Stimulated activated CD8-positive, alpha-beta memory T cell treated with anti-CD3 and anti-CD28 coated beads, Interleukin-7, amount 100 ng/mL, for 24 hours (primary cell): Measurements from ENCODE around the gene KDM8.
"Not testable (repeated sequence)": the region's sequence is repeated elsewhere in the genome, so short reads cannot be mapped to it uniquely, and the experiment has no call there.

Experiments used
- DNase-seq: peaks from one replicate; pipeline ENCODE4 v3.0.0-alpha.2; 2020; ENCODE audit warnings: low read depth

Gene KDM8

DNA sequence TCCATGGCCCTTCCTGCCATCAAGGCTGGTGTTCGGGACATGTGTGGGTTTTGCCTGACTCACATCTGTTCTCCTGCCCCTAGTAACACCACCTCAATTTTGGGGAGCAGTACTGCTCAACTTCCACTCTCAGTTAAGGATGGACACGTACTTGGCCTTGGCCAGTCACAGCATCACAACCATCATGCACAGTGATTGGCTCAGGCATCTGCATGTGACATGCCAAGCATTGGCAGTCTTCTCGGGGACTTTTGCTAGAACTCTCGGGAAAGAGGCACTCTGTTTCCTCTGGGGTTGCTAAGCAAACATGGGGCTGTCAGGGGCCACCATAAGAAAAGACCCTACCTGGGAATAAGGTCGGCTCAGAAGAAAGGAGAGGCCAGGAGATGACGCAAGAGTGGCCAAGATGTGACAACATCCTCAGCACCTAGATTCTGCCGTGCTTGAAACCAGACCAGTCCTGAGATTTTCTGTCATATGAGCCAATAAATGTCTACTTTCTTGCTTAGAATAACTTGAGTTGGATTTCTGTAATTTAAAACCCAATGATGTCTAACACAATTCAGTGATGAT, 11.9 kb upstream of the KDM8 start:
- no peak for DNase-seq

DNA sequence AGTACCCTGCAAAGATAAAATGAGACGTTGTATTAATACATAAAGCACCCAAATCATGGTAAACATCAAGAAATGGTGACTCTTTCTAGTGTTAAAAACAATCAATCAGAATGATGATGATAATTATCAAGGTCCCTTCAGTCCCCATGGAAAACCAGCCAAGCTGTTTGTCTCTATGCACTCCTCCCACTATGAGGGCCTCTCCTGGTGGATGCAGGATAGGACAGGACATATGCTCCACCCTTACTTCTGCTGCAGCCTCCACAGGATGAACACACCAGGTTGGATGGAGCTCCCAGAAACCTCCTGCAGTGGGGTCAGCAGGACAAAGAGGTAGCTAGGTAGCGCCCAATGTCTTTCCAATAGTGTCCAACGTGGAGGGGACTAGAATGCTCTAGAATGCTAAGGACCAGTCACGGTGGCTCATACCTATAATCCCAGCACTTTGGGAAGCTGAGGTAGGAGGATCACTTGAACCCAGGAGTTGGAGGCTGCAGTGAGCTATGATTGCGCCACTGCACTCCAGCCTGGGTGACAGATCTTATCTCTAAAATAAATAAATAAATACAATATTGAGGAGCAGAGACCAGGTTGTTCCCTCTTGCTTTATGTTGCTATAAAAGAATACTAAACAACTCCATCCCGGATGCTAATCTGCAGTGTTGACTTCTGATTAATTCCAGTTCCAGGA, 9.9 kb upstream of the KDM8 start:
- DNase-seq: no peak

DNA sequence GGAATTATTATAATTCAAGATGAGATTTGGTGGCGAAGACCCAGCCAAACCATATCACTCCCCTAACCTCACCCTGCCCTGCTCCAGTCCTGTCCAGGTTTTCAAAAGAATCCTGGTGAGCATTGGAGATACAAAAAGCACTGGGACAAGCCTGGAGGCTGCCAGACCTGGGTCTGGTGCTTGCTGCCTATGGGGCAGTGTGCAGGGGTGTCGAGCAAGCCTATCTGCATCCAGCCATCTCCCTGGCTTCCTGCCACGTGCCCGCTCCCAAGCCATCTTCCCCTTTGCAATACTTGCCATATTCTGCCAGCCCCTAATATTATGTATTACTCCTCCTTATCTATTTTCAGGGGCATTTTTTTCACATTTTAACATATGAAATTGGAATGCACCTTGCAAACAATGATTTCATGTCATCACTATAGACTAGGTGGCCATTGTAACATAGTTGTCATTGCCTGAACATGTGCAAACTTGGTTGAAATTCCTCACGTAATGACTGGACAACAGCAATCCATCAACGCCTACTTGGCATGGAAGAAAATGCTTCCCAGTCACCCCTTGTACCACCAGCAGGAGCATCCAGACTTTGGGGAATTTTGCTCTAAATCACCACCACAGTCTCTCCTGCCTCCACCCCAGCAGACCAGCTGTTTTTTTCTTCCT, 8.1 kb upstream of the KDM8 start:
- DNase-seq: no peak

DNA sequence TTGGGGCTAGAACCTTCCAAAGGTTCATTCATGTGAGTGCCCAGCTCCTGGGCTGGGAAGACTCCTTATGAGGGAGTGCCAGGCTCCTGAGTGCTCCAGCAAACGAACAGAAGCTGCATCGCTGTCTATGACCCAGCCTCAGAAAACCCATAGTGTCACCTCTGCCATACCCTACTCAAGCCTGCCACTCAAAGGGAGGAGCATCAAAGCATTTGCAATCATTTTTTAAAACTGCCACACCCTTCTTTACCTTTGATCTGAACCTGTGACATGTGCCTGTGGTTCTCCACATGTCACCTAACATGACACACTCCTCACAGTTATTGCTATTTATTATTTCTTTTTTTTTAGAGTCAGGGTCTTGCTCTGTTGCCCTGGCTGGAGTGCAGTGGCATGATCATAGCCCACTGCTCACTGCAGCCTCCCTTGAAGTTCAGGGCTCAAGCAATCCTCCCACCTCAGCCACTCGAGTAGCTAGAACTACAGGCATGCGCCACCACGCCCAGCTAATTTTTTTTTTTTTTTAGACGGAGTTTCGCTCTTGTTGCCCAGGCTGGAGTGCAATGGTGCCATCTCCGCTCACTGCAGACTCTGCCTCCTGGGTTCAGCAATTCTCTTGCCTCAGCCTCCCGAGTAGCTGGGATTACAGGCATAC, 7.3 kb upstream of the KDM8 start:
- DNase-seq: no peak

DNA sequence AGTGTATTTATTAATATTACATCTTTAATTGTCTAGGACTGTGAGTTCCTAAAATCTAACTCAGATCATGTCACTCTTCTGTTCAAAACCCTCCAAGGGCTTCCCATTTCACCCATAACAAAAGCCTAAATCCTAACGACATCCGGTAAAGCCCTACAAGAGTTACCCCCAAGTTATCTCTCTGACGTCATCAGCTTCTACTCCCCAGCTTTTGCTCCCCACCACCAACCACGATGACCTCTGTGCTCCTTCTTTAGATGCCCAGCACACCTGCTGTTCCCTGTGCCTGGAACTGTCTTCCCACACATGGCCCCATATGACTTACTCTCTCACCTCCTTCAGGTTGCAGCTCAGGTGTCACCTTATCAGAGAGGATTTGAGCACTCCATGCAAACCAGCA, 6.3 kb upstream of the KDM8 start:
- no peak for DNase-seq

DNA sequence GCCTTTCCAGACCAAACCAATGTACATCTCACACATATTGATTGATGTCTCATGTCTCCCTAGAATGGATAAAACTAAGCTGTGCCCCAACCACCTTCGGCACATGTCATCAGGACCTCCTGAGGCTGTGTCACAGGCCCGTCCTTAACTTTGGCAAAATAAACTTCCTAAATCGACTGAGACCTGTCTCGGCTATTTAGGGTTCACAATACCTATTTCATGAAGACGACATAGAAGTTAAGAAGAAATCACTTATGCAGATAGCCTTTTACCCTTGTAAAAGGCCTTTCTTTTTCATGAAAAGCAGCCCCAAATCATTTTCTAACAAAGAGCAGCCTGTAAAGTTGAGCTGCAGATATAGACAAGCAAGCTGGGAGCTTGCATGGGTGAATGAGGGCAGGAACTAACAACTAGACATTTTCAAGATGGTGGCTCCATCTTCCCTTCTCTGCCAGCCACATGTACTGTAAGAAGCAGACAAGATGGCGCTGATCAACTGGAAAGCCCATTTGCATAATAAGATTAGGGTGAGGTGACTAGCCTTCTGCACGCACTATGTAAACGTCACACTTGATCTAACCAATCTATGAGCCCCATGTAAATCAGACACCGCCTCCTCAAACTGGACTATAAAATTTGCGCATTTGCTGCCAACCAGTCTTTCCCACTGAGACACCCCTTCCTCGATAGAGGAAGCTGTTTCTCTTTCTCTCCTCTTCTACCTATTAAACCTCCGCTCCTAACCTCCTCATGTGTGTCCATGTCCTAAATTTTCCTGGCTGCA, 4.7 kb upstream of the KDM8 start:
- DNase-seq: no peak

DNA sequence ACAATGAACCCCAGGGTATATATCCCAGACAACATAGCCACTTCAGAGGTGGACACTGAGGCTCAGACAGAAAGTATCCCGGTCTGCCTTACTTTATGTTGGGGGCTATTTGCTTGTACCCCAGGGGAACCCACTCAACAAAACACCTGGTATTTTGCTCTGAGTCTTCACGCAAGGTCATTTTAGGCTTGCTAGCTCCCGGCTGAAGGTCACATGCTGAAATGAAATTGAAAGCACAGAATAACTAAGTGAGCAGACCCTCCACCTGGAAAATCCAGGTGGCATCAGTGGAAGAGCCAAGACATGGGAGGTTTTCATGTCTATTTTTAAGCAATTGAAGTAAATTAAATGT, 4.1 kb upstream of the KDM8 start:
- DNase-seq: no peak

DNA sequence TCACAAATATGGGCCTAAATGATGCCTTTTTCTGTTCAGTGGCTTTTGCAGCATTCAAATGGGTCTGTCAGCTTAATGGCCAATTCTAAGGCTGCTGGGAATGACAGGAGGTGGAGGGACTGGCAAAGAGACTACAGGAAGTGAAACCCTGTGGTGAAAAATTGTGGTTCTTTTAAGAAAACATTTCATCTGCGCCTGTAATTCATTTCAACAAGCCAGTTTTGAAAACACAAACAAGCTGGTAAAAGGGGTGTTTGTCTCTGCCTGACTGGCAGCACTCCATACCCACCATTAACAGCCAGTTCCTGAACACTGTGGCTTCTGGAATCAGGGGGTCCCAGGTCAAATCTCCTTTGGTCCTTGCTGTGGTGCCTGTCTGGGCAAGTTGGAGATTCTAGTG, 3.6 kb upstream of the KDM8 start:
- no peak for DNase-seq

DNA sequence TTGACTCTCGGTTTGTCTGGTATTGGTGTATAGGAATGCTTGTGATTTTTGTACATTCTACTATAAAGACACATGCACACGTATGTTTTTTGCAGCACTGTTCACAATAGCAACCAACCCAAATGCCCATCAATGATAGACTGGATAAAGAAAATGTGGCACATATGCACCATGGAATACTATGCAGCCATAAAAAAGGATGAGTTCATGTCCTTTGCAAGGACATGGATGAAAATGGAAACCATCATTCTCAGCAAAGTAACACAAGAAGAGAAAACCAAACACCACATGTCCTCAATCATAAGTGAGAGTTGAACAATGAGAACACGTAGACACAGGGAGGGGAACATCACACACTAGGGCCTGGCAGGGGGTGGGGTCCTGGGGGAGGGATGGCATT, 2.4 kb upstream of the KDM8 start:
- DNase-seq: not testable (repeated sequence)

DNA sequence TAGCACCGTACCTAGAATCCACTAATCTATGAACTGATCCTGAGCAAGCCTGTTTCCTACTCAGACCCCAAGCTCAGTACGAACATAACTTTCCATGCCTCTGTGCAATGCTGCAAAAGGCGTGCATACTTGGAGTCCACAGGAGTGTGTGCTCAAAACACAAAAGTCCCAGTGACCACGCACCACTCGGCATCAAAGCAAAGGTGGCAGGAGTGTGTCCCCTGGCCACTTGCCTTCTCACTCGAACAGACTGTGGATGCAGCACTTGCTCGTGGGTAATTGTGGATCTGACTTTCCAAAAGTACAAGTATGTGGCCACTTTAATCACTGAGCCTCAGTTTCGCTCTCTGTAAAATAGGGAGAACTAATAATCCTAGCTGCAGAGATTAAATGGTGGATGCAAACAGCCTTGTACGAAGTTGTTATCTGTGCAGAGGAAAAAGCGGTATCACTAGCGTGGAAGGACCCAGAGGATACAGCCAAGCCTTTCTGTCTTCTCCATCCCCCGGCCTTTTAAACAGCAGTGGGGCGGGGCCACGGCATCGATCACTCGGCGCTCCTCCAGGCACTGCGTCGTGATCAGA, 311 bp upstream of the KDM8 start:
- peak; percentile 83 for DNase-seq

DNA sequence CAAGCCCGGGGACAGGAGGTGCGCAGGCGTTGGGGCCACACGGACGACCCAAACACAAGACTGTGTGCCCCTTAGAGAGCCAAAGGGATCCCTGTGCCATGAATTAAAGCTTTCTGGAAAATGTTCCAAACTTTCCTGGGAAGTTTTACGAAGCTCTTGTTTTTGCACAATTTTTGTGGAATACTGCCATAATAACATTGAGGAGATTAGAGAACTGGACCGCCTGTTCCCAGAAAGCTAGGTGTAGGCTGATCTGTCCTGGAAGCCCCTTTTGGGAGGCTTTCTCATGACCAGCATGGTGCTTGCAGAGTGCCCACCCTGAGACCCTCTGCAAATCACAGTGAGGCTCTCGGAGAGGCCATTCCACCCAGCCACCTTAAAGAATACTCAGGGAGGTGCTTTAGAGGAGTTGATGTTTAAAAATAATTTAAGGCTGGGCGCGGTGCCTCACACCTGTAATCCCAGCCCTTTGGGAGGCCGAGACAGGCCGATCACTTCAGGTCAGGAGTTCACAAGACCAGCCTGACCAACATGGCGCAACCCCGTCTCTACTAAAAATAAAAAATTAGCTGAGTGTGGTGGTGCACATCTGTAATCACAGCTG, 1.1 kb downstream of the KDM8 start:
- DNase-seq: no peak

DNA sequence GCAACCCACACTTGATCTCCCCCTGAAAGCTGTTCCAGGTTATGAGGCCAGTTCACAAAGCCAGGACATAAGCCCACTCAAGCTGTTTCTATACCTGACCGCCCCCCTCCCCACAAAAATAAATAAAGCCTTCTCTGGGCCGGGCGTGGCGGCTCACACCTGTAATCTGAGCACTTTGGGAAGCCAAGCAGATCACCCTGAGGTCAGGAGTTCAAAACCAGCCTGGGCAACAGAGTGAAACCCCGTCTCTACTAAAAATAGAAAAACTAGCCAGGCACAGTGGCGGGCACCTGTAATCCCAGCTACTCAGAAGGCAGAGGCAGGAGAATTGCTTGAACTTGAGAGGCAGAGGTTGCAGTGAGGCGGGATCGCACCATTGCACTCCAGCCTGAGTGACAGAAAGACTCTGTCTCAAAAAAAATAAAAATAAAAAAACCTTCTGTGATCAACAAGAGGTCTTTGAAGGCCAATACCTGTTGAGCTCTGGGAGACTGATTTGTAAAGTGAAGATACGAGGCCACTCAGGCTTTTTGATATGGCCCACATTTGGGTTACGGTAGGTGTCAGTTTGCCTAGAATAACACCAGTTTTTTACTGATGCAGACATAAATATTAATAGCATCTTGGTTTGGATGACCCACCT, 2.2 kb downstream of the KDM8 start:
- no peak for DNase-seq

DNA sequence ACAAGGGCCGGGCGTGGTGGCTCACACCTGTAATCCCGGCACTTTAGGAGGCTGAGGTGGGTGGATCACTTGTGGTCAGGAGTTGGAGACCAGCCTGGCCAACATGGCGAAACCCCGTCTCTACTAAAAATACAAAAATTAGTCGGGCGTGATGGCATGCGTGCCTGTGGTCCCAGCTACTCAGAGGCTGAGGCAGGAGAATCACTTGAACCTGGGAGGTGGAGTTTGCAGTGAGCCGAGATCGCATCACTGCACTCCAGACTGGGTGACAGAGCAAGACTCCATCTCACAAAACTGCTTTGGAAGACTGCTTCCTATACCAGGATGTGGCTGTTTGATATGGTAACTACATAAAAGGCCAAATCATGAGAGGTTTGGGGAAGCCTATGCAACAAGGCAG, 3.8 kb downstream of the KDM8 start:
- DNase-seq: not testable (repeated sequence)

DNA sequence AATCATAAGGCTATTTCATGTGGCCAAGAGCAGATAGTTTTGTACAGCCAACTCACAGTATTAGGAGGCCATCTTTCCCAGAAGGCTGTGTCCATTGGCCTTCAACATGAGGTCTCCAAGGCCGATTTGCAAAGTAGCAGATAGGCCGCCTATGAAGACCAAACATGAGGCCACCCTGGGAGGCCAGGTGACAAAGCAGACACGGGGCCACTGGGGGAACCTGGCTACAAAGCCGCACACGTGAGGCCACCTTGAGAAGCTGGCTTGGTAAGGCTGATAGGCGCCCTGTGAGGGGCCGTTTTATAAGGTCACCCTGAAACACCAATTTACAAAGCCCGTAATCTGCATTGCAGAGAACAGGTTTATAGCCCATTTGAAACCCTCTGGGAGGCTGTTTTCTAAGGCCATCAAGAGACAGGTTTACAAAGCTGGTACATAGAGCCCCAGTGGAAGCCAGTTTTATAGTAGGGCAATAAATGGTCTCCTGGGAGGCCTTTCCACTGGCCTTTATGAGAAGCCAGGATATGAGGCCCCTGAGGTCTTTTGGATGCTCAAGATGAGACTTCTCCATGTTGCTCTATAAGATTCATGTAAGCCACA, 4.9 kb downstream of the KDM8 start:
- no peak for DNase-seq

DNA sequence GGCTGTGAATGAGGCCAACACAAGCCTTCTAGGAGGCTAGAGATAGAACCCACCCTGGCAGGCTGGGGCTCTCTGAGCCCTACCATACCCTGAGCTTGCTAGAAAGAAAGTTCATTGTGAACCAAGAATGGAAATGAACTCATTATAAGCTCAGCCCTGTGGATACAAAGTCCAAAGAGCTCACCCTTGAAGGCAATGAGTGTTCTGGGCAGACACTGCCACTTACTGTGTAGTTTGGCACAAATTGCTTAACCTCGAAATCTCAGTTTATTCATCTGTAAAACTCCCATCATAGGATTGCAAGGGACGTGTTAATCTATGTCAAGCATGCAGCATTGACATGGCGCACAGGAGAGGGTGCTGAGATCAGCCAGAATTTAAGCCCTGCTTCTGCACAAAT, 5.5 kb downstream of the KDM8 start:
- no peak for DNase-seq

DNA sequence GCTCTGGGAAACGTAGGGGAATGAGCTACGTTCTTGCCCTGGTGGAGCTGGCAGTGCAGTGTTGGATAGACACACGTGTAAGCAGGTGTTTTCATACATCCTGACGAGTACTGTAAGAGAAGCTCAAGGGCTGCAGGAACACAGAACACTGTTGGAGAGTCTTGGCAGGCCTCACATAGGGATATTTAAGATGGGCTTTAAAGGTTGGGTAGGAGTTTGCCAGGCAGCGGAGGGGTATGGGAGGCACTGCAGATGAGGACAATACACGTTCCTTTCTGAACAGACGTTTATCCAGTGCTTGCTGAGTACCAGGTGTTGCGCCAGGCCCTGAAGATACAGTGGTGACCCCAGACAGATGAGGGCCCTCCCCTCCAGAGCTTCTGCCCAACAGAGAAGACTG, 6.3 kb downstream of the KDM8 start:
- no peak for DNase-seq

DNA sequence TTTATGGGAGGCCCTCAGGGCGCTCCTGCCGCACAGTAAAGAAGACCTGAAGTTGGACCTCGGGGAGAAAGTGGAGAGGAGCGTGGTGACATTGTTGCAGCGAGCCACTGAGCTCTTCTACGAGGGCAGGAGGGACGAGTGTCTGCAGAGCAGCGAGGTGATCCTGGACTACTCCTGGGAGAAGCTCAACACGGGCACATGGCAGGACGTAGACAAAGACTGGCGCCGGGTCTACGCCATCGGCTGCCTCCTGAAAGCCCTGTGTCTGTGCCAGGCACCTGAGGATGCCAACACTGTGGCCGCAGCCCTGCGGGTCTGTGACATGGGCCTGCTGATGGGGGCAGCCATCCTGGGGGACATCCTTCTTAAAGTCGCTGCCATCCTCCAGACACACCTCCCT, 6.8 kb downstream of the KDM8 start:
- DNase-seq: no peak

DNA sequence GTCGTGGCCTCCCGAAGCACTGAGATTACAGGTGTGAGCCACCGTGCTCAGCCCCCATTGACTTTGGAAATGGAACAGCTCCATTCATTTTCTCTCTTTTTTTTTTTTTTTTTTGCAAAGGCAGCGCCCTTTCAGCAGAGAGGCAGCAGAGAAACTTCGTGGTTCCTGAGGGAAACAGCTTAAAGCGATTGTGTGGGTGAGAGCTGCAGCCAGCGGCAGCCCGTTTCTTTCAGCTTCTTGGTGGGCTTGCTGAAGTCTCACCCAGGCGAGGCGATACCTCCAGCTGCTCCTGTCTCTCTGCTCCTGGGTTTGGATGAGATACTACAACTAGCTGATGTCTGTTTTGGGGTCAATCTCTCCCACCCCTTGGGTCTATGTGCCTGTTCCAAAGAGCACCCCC, 7.7 kb downstream of the KDM8 start:
- no peak for DNase-seq

DNA sequence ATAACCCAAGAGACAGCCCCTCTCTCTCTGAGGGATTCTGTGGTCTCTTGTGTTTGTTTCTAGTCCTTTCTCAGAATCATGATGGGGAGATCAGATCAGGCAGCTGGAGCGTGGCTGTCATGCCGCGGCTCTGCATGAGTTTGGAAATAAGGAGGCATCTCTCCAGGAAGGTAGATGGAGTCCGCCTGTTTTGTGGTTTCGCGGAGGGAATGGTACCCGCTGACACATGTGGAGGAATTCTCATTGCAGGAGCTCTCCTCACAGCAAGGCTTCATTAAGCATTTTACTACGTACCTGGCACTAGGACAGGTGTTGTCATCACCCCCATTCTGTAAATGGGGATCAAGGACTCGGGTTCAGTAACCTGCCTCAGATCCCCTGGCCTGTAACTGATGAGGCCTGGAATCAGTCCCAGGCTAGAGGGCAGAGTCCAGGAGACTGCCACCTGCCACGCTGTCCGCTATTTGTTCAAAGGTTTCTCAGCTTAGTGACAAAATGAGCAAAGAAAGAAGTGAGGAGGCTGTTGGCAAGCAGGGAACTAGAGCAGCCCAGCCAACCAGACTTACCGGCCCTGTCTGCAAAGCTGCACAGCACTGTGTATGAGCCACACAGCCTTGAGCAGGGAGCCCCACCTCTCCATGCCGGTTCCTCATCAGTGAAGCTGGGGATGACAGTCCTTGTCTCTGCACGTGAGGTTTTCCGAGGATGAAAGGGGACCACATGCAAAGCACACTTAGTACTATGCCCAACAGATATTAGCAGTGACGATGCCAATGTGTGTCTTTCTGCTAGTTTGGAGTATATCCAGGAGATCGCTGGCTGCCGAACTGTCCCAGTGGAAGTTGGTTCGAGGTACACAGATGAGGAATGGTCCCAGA, 11.0 kb downstream of the KDM8 start:
- DNase-seq: no peak

DNA sequence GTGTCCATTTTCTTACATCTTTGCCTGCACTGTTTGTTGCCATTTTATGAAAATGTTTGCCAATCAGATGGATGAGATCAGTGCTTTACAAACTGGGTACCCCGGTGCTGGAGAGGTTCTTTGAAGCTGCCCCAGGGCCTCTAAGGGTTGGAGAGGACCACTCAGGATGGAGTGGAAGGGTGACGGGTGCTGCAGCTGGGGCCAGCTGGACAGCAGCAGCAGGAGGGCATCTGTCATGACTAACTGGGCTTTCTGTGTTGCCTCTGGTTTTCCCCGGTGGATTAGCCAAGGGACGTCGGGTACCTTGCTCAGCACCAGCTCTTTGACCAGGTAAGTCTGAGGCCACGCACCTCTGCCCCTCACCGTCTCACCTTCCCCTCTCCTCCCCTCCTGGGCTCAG, 12.3 kb downstream of the KDM8 start:
- DNase-seq: no peak
